ENCODE results near the gene POLE. TPM values are rescaled to one million over a fixed set of nuclear protein-coding genes. Genes with fewer than 3 reads are reported as not detected.

Gene POLE
- total RNA-seq, 1 experiment from 2014 or later: 200 TPM

DNA sequence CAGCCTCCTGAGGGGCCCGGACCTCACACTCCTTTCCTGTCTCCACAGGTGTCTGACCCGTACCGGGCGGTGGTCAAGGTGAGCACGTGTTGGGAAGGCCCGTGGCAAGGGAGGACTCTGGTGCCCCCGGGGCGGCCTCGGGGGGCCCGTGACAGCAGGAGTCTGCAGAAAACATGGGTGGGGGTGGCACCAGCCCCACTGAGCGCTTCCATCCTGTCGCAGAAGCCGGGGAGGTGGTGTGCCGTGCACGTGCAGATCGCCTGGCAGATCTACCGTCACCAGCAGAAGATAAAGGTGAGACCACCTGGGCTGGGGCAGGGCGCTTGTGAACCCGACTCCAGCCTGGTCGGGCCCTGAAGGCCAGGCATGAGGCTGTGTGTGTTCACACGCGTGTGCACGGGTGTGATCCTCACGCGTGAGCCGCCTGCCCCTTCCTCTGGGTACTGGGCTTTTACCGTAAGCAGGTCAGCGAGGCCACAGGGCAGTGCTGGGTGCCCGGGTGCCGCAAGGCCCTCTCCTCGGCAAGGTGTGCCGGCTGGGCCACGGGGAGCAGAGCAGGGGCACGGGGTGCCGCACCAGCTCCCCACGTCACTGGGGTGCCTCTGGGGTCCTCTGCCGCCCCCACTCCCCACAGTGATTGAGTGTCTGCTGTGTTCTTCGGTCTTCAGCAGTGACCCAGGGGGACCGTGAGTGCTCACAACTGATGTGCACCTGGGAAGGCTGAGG lies 112.7 kb downstream of the POLE start:
- H3K27ac Mint-ChIP-seq (ENCODE audit: unreplicated experiment): no peak overlapping the region
- no peak overlapping the region for H3K4me3 Mint-ChIP-seq (ENCODE audit: low read depth, unreplicated experiment)
- CTCF ChIA-PET: no interaction called here
- DNase-seq: no peak
- TF ChIP-seq, protein P1, sequence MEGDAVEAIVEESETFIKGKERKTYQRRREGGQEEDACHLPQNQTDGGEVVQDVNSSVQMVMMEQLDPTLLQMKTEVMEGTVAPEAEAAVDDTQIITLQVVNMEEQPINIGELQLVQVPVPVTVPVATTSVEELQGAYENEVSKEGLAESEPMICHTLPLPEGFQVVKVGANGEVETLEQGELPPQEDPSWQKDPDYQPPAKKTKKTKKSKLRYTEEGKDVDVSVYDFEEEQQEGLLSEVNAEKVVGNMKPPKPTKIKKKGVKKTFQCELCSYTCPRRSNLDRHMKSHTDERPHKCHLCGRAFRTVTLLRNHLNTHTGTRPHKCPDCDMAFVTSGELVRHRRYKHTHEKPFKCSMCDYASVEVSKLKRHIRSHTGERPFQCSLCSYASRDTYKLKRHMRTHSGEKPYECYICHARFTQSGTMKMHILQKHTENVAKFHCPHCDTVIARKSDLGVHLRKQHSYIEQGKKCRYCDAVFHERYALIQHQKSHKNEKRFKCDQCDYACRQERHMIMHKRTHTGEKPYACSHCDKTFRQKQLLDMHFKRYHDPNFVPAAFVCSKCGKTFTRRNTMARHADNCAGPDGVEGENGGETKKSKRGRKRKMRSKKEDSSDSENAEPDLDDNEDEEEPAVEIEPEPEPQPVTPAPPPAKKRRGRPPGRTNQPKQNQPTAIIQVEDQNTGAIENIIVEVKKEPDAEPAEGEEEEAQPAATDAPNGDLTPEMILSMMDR (IDR thresholded peaks at IDR 0.05; ENCODE audit: unreplicated experiment): no peak
- intact Hi-C loops (cut with micrococcal nuclease; ENCODE audit: unreplicated experiment): no loop called here
- H3K36me3 Mint-ChIP-seq (ENCODE audit: insufficient read depth, unreplicated experiment): peaks cover 72% of the 10 kb centered on the region
- H3K9me3 Mint-ChIP-seq (ENCODE audit: low read depth, unreplicated experiment): no peaks in the 10 kb centered on the region
- no TSS peak for BruUV-seq (replicated peaks)
- H3K27me3 Mint-ChIP-seq (ENCODE audit: unreplicated experiment): no peaks in the 10 kb centered on the region
- no peaks in the 10 kb centered on the region for H3K4me1 Mint-ChIP-seq (ENCODE audit: low read depth, unreplicated experiment)

Small RNA genes within 50 kb of the gene (microRNA-seq; reads per million reads assigned to microRNA genes)
- 6.0 reads per million, percentile 20 among the genes with 10 or more reads in this experiment for gene MIR6763

Other genes starting within 250 kb of the POLE start
- 118 and 119 TPM in 2 replicates for gene FBRSL1, start 197.2 kb downstream of the POLE start, total RNA-seq (2022)
- gene LRCOL1, start 76.8 kb downstream of the POLE start, total RNA-seq (2022): not detected in 2 replicates
- not detected in 2 replicates for gene P2RX2, start 68.6 kb downstream of the POLE start, total RNA-seq (2022)
- 41.9 and 45.0 TPM in 2 replicates for gene PXMP2, start 245 bp upstream of the POLE start, total RNA-seq (2022)
- gene PGAM5, start 23.5 kb upstream of the POLE start, total RNA-seq (2022): 100 and 101 TPM in 2 replicates
- gene ANKLE2, start 74.5 kb upstream of the POLE start, total RNA-seq (2022): 175 and 190 TPM in 2 replicates
- 116 and 117 TPM in 2 replicates for gene GOLGA3, start 141.5 kb upstream of the POLE start, total RNA-seq (2022)
- gene CHFR, start 200.3 kb upstream of the POLE start, total RNA-seq (2022): 47.2 and 49.5 TPM in 2 replicates

Measured in Calu3 (cell line).